Stimulated activated naive CD8-positive, alpha-beta T cell treated with anti-CD3 and anti-CD28 coated beads, Interleukin-15, Interleukin-2, amounts not matched to agents 100 U/mL and 50 U/mL, for 24 hours (primary cell): ENCODE data around the gene UBASH3A.
A peak's percentile ranks its signal among the peaks of the same experiment; 100 is the strongest.

Source experiments
- ATAC-seq: fragments of 150-1000 bp; cut with Tn5 transposase; one replicate; pipeline ENCODE4 v1.10.0; 2021
- DNase-seq: peaks from one replicate; pipeline ENCODE4 v3.0.0; 2021

Gene UBASH3A

DNA sequence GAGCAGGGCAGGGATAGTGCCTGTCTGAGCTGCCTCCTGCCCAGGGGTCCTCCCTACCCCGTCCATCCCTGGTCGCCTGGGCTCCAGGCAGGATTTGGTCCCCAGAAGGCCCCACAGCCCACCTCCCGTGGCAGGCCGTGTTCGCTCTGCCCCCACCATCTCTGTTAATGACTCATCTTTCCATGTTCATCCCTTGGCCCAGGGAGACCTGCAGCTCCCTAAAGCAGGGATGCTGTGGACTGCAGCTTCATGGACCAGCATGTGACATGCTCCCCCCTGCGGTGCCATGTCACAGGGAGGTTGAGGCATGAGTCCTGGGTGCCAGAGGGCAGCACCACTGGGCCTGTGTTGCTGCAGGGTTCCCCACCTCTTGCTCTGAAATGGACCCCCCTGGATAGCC lies 26.8 kb downstream of the UBASH3A start:
- no peak for DNase-seq
- ATAC-seq: no peak

DNA sequence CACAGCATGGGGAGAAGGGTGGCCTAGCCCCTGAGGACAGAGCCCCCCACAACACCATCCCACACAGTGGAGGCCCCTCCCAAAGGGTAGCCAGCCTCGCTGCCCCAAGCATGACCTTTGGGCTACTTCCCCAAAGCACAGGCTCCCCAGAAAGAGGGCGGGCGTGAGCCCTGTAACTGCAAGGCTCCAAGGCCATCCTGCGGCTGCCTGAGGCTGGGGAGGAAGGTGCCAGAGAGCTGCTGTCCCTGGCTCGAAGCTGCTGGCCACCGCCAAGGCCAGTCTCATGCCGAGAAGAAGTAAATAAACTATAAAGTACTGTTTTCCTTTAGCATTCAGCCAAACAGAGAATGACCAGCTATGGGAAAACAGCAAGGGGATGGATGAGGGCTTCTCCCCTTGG lies 27.5 kb downstream of the UBASH3A start:
- DNase-seq (no peak), ATAC-seq (no peak)

DNA sequence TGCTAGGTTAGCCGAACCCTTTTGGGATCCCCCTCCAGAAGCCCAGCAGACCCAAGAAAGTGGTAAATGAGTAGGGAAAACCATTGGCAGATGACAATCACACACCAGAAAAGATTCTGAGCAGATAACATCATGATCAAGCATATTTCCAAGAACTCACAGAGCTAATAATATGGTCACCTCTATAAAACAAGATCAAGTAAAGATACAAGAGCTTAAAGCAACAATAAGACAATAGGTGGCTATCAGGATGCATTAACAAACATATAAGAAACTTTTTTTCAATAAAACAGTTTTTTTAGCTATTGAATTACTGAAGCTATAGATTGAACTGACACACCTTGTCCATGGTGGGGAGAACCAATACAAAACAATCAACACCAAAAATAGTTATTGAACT lies 29.0 kb downstream of the UBASH3A start:
- no peak for ATAC-seq
- DNase-seq: no peak

DNA sequence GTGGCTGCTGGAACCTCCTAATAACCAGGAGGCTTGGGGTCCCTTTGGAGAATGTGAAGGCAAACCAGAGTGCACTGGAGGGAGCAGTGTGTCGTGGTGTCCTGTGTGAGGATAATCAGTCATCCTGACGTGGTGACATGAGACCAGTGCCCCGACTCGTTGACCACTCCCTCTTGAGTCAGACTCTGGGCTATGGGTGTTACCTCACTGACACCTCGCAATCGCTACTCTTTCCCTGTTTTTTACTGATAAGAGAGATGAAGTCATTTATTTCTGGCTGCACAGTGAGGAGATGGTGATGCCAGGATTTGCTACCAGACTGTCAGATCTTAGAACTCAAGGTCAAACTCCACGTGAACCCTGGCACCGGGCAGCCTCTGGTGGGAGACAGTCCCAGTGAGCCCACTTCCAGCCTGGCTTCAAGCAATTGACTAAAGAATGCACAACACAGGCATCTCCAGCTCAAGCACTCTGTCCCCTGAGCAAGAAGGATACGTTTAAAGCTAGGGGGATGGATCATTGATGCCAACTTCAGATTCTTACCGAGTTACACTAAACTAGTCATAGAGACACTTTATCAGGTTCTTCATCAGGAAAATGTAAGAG lies 30.3 kb downstream of the UBASH3A start:
- ATAC-seq (peak; percentile 68), DNase-seq (no peak)

DNA sequence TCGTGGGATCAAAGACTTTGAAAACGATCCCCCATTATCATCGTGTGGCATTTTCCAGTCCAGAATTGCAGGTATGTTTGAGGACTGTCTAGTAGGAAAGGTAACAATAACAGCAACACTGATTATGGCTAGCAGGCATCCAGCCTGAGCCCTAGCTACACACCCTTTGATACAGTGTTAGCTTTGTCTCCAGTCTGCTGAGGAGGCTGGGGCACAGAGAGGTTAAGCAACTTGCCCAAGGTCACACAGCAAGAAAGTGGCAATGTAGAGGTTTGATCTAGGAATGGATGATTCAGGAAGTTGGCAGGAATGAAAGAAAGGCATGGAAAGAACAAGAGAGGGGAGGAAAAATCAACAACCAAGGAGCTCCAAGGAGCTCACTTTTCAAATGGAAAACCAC lies 31.2 kb downstream of the UBASH3A start:
- DNase-seq (no peak), ATAC-seq (no peak)

DNA sequence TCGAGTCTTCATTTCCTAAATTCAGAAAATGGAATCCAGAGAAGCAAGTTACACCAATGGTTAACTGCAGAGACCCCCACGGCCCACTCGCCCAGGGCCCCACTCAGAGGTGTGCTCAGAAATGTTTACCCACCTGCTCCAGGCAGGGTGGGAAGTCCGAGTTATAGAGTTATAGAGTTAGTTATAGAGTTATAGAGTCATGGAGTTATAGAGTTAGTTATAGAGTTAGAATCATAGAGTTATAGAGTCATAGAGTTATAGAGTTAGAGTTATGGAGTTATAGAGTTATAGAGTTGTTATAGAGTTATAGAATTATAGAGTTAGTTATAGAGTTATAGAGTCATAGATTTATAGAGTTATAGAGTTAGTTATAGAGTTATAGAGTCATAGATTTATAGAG lies 31.7 kb downstream of the UBASH3A start:
- ATAC-seq (no peak), DNase-seq (no peak)

DNA sequence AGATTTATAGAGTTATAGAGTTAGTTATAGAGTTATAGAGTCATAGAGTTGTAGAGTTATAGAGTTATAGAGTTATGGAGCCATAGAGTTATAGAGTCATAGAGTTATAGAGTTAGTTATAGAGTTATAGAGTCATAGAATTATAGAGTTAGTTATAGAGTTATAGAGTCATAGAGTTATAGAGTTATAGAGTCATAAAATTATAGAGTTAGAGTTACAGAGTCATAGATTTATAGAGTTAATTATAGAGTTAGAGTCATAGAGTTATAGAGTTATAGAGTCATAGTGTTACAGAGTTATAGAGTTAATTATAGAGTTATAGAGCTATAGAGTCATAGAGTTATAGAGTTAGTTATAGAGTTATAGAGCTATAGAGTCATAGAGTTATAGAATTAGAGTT lies 32.1 kb downstream of the UBASH3A start:
- ATAC-seq: no peak
- DNase-seq: no peak

DNA sequence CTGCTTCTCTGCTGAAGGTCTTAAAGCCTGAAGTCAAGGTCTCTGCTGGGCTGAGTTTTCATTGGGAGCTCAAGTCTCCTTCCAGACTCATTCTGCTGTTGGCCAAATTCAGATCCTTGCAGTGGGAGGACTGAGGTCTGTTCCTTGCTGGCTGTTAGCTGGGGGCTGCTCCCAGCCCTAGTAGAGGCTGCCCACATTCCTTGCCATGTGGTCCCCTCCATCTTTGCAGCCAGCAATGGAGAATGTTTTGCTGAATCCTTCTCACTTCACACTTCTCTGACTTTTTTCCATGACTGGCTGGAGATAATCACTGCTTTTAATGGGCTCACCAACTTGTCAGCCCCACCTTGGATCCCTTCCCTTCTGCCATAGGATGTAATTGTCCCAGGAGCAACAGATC lies 33.2 kb downstream of the UBASH3A start:
- no peak for DNase-seq
- ATAC-seq: no peak

DNA sequence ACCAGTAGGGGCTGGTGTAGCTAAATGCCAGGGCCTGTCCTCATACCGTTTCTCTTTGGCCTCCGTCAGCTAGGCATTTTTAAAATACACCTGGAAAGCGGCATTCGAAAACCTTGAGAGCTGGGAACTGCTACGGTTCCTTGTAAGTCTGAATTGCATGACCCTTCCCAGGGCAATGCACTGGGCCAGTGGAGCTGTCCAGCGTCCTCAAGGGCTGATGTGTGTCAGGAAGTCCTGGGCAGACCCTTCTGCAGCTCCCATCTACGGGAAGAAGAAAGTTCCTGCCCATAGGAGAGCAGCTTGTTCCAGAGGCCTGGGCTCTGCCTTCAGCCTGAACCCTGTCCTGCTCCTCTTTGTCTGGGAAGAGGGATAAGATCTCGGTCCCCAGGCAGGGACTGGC lies 34.1 kb downstream of the UBASH3A start:
- no peak for DNase-seq
- ATAC-seq: no peak

DNA sequence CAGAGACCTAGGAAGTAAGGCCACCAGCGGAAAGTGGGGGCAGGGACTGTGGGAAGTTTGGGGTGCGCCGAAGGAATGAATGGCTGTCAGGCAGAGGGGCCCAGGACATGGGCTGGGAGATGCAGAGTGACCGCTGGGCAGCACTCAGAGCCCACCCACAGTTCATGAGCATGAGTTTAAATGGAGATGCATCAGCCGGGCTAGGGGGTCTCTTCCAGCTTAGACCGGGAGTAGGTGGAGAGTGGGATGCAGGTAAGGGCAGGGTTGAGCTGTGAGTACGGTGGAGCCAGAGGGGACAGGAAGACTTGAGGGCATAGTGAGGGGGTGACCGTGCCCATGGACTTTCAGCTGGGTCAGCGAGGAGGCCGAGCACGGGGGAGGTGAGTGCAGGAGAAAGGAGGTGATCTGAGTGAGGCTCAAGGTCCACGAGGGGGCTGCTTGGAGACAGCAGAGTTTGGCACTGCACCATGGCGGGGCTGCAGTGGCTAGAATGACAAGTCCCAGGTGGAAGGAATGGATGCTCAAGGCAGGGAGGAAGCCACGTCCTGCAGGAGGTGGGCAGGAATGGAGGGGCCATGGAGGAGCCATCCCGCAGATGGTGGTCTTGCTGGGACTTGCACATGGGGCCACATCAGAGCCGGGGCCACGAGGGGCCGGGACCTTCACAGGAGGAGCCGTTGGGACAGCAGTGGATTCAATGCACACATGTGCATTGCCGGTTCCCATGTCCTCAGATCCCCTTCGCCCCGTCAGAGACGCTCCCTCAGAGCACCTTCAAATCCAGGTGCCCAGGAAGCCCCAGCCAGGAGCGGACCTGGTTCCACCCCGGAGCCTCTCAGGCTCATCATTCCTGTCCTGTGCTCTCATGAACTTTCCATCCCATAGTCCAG lies 34.9 kb downstream of the UBASH3A start:
- ATAC-seq (no peak), DNase-seq (no peak)

DNA sequence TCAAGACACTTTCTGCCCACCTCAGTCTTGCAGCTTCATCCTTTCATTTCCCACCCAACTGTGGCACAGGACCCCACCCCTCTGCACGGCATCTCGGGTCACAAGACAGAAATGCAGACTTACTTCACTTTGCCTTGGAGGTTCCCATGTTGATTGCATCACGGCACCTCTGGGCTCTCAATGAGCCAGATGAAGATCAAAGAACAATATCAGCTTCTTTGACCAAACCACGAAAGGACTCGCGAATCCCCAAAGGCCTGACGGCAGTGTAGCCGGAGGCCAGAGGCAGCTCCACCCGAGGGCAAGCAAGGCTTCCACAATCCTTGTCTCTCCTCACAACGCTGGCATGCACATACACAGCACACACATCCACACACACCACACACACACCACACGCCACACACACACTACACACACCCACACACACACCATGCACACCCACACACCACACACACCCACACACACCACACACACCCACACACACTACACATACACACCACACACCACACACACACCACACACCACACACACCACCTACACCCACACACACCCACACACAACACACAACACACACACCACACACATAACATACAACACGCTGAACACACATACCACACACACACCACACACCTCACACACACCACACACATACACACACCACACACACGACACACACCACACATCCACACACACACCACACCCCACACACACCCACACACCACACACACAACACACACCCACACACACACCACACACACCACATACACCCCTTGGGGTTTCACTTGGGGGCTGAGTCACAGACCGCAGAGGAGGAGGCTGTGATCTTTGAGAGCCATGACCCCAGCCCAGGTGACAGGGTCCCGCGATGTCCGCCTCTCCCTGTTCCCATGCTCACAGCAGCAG lies 35.8 kb downstream of the UBASH3A start:
- DNase-seq (peak; percentile 65), ATAC-seq (peak; percentile 60)

DNA sequence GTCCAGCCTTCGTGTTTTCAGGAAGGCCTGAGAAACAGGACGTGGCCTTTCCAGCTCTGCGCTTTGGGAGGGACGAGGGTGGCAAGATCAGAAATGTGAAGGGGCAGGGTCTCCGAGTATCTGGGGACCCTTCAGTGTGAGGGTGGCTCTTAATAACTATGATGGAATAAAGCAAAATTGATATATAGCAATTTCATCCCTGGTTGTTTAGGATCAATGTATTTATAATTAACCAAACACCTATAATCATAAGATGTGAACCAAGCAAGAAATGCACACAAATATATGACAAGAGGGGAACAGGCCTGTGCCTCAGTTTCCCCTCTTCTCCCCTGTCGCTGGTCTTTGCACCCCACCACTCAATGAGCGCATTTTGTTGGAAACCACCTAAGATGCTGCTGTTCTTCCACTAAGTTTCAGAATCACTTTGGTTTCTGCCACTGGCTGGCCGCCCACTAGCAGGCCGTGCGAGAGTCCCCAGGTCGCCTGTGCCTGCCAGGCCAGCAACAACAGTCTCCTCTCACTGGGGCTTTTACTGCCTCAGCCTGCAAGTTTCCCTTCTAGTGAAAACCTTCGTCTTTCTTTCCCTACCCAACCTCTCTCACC lies 36.6 kb downstream of the UBASH3A start:
- peak; percentile 68 for DNase-seq
- peak; percentile 82 for ATAC-seq

DNA sequence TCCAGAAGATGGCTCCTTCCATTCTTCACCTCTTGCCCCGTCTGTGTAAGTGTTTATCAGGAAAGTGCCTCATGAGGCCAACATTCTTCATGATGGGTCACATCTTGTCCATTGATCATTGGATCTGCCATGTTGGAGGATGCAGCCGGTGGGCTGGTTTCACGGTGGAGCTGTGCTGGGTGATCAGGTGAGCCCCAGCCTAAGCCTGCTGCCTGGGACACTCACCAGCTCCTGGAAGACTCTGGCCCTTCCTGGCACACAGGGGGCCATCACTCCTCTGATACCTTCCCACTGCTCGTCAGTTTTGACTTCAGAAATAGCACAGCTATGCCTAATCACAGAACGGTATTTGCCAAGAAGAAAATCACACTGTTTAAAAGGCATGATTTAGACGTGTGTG lies 38.3 kb downstream of the UBASH3A start:
- DNase-seq: no peak
- ATAC-seq: no peak

DNA sequence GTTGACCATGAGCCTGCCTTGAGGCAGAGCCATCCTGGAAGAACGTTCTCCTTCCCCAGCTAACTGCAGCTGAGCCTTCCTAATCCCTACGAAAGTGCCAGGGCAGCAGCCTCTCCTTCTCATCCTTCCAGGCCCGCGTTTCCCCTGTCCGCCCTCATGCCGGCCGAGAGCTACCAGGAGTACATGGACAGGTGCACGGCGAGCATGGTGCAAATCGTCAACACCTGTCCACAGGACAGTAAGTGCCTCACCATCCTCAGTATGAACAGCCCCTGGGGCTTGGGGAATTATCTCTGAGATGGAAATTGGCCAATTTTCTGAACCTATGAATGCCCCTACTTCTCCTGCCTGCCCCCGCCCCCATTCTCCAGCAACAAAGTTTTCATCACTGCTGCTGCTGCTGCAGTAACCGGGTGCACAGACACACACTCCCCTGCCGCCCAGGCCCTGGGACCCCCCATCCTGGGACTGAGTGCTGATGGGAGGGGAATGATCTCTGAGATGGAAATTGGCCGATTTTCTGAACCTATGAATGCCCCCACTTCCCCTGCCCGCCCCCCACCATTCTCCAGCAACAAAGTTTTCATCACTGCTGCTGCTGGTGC lies 39.6 kb downstream of the UBASH3A start:
- DNase-seq (no peak), ATAC-seq (no peak)

DNA sequence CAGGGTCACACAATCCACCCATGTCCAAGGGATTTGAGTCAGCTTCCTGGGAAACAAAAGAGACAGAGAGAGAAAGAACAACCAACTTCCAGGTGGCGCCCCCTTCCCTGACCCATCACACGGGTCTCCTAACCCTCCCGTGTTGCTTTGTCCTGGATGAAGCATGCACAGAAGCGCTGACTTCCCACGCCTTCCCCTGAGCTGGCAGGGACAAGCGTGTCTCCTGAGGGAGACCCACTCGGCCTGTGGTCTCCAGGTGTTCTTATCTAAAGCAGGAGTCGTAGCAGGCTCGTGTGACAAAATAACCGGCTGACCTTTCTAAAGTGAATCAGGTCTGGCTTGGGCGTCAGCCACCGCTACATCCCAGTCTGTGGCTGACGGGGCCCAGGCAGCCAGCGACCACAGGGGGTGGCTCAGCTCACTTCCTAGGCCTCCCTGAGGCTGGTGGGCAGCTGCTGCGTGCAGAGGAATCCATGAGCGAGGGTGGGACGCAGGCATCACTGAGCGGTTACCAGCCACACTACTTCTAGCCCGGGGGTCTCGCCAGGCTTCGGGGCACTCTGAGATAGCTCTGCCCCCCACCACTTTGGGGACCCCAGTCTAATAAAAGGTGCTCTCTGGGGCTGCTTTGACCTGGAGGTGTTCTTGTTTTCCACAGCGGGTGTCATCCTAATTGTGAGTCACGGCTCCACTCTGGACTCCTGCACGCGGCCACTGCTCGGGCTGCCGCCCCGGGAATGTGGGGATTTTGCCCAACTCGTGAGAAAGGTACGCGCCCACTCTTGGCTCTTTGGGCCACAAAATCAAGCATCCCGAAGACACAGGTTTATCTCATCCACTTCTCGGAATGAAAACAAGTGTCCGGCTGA lies 40.4 kb downstream of the UBASH3A start:
- no peak for ATAC-seq
- DNase-seq: no peak

DNA sequence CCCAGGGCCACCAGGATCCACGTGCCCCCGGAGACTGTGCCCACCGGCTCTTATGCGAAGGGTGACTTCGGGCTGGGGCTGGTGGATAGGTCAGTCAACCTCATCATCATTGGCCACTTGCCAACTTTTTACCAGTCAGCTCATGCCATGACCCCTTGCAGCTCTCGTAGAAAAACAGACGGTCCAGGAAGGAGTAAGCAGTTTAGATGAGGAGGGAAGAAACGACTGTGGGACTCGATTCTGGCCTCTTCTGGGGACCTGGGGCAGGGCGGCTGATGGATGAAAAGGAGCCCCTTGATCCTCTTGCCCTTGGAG lies 41.0 kb downstream of the UBASH3A start:
- DNase-seq: no peak
- ATAC-seq: no peak

DNA sequence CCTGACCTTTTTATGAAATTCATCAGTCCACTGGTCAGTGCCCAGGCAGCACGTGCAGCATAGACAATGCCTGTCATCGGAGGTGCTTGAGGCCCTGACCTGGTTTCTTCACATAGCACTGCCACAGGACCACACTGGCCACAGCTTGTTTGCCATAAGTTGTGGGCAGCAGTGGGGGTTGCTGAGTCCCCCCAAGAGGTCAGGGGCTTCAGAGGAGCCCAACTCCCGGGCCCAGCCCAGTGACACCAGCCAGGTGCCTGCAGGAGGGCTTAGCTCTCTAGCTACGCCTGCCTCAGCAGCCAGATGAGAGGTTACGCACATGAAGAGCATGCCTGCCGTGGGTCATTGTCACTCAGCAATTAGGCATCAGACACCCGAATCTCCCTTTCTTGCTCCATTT lies 41.6 kb downstream of the UBASH3A start:
- ATAC-seq (no peak), DNase-seq (no peak)

DNA sequence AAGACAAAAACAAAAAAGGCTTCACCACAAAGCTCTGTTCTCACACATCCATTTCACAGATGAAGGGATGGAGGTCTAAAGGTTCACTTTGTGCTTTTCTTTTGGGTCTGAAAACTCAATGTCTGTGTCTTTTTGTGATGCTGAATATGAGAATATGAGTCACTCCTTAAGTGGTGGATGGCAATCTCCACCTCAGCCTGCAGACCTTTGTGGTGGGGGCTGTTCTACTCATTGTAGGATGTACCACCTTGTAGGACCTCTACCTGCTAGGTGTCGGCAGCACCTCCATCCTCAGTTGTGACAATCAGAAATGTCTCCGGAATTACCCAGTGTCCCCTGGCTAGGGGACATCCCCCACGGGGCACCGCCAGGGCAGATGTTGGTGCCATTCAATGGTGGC lies 42.8 kb downstream of the UBASH3A start:
- ATAC-seq (peak; percentile 48), DNase-seq (no peak)

DNA sequence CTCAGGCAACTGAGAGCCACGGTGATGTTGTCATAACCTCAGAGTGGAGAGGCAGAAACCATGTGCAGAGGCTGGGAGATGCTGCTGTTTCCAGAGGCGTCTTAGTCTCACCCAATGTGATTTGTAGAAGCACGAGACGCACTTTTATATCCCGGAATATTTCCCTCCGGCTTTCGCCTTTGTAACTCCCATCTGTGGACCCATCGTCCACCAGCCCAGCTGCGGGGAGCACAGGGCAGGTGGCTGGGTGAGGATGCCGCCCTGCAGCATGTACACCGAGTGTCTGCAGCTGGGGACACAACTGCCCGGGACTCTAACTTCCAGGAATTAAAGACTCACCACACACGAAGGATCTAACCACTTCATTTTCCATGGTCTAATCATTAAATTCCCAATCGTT lies 43.5 kb downstream of the UBASH3A start:
- DNase-seq (no peak), ATAC-seq (no peak)

DNA sequence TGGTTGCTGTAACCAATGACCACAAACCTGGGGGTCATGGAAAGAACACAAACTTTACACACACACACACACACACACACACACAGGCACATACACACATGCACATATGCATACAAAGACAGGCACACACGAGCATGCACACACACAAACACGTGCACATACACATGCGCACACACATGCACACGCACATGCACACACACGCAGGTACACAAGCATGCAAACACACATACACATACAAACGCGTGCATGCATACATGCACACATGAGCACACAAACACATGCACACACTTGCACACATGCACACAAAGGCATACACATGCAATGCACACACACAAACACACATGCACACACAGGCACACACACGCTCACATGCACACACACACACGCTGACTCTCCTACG lies 44.0 kb downstream of the UBASH3A start:
- ATAC-seq: no peak
- no peak for DNase-seq

DNA sequence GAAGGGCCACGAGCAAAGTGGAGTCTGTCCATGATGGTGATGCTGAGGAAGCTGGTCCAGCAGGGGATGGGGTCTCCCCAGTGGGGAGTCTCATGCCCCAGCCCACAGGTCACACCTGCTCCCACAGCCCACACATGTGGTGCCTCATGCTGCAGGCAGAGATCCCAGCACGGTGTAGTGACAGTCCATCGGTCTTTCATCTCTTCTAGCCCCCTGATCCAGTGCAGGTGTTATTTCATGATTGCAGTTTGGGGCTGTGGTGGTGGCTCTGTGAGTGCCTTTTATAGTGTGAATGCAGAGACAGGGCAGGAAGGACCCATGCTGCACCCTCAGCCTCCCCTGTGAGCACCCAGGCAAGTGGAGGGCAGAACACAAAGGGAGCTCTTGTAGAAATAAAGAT lies 45.0 kb downstream of the UBASH3A start:
- ATAC-seq (no peak), DNase-seq (no peak)
